ENCODE measurements around the gene KDM3B.

The KDM3B gene

GRCh38 chr5:138450971-138451370 is 98.5 kb downstream of the KDM3B start:
- DNase-seq, result no peak

GRCh38 chr5:138452720-138453119 is 100.2 kb downstream of the KDM3B start:
- no peak for DNase-seq

- no peak for DNase-seq
Observed at GRCh38 chr5:138453590-138453989, 101.1 kb downstream of the KDM3B start.

GRCh38 chr5:138454121-138454520 is 101.6 kb downstream of the KDM3B start:
- DNase-seq, result no peak

GRCh38 chr5:138455232-138455930 is 102.9 kb downstream of the KDM3B start:
- no peak for DNase-seq

- no peak for DNase-seq
Observed at GRCh38 chr5:138457531-138458275, 105.2 kb downstream of the KDM3B start.

GRCh38 chr5:138458384-138458783 is 105.9 kb downstream of the KDM3B start:
- no peak for DNase-seq

GRCh38 chr5:138458856-138459255 is 106.4 kb downstream of the KDM3B start:
- no peak for DNase-seq

- peak; percentile 77 for DNase-seq
Observed at GRCh38 chr5:138459311-138459933, 106.9 kb downstream of the KDM3B start.

GRCh38 chr5:138460032-138460693 is 107.7 kb downstream of the KDM3B start:
- DNase-seq, result no peak

- DNase-seq, result no peak
Observed at GRCh38 chr5:138461343-138462125, 109.0 kb downstream of the KDM3B start.

- no peak for DNase-seq
Observed at GRCh38 chr5:138463419-138464007, 111.0 kb downstream of the KDM3B start.

GRCh38 chr5:138464008-138464387 is 111.5 kb downstream of the KDM3B start:
- DNase-seq, result peak; percentile 95

GRCh38 chr5:138464388-138465260 is 112.1 kb downstream of the KDM3B start:
- peak; percentile 95 for DNase-seq

GRCh38 chr5:138465261-138466124 is 113.0 kb downstream of the KDM3B start, which contains the start of gene EGR1:
Gene EGR1 (plus strand): TSS chr5:138465479. CDS start chr5:138465762, 283 bp downstream.
- peak; percentile 93 for DNase-seq

GRCh38 chr5:138466125-138466899 is 113.8 kb downstream of the KDM3B start:
- no peak for DNase-seq

- DNase-seq, result no peak
Observed at GRCh38 chr5:138466900-138467710, 114.6 kb downstream of the KDM3B start.

GRCh38 chr5:138467711-138468132 is 115.2 kb downstream of the KDM3B start:
- DNase-seq, result no peak

Data from activated CD4-positive, CD25-positive, alpha-beta regulatory T cell treated with anti-CD3 and anti-CD28 coated beads, Interleukin-2, amount 50 U/mL, for 72 hours (primary cell).